Neural cell (in vitro differentiated cells): ENCODE results near the gene PLBD2. TPM values are rescaled to one million over a fixed set of nuclear protein-coding genes. Genes with fewer than 3 reads are reported as not detected.

ENCODE experiments used
- H2AFZ ChIP-seq: fragments of 200-600, 300-800 bp; sonication (generic), shearing (Covaris generic); 2 replicates; pipeline ENCODE4 v1.6.0; 2014; ENCODE audit warnings: low read depth, mild to moderate bottlenecking, antibody characterized with exemption, low read length, moderate library complexity
- H3F3A ChIP-seq: fragments of 200-600 bp; shearing (Covaris generic); 2 replicates; pipeline ENCODE4 v1.6.1; 2016; ENCODE audit warnings: mild to moderate bottlenecking, moderate library complexity, mixed read lengths, antibody characterized with exemption, low read length; ENCODE audit not compliant: insufficient read depth, poor library complexity, severe bottlenecking
- H3K27ac ChIP-seq: fragments of 200-600, 300-800 bp; sonication (generic), shearing (Covaris generic); 2 replicates; pipeline ENCODE4 v1.5.1; 2014; ENCODE audit warnings: mild to moderate bottlenecking, low read length, moderate library complexity
- H3K27me3 ChIP-seq: fragments of 300-800, 200-600 bp; sonication (generic), shearing (Covaris generic); 2 replicates; pipeline ENCODE4 v1.6.0; 2014; ENCODE audit warnings: mild to moderate bottlenecking, low read depth, low read length, moderate library complexity; ENCODE audit not compliant: insufficient read depth
- H3K36me3 ChIP-seq: fragments of 300-800, 200-600 bp; sonication (generic), shearing (Covaris generic); 2 replicates; pipeline ENCODE4 v1.5.1; 2014; ENCODE audit warnings: mild to moderate bottlenecking, antibody characterized with exemption, low read length, moderate library complexity; ENCODE audit not compliant: insufficient read depth
- H3K4me2 ChIP-seq: fragments of 300-800, 200-600 bp; sonication (generic), shearing (Covaris generic); 2 replicates; pipeline ENCODE4 v1.6.0; 2014; ENCODE audit warnings: mild to moderate bottlenecking, low read length
- H3K4me3 ChIP-seq: fragments of 300-800, 200-600 bp; sonication (generic), shearing (Covaris generic); 2 replicates; pipeline ENCODE4 v1.5.1; 2014; ENCODE audit warnings: mild to moderate bottlenecking, low read length, moderate library complexity
- H3K79me2 ChIP-seq: fragments of 200-600 bp; shearing (Covaris generic); replicated peaks from 2 replicates; pipeline ENCODE4 v1.6.0; 2014; ENCODE audit warnings: mild to moderate bottlenecking, low read length, moderate library complexity; ENCODE audit not compliant: insufficient read depth
- H3K9ac ChIP-seq: fragments of 300-800, 200-600 bp; sonication (generic), shearing (Covaris generic); 2 replicates; pipeline ENCODE4 v1.6.1; 2016; ENCODE audit warnings: mild to moderate bottlenecking, low read length, mixed read lengths
- H3K9me2 ChIP-seq: fragments of 200-600 bp; shearing (Covaris generic); 2 replicates; pipeline ENCODE4 v1.6.1; 2016; ENCODE audit warnings: mild to moderate bottlenecking, low read length, mixed read lengths; ENCODE audit not compliant: insufficient read depth
- H3K9me3 ChIP-seq: fragments of 200-600, 300-800 bp; sonication (generic), shearing (Covaris generic); 2 replicates; pipeline ENCODE4 v1.6.1; 2016; ENCODE audit warnings: mild to moderate bottlenecking, mixed run types, low read length, moderate library complexity, mixed read lengths
- H4K20me1 ChIP-seq: fragments of 200-600 bp; shearing (Covaris generic); 2 replicates; pipeline ENCODE4 v1.6.1; 2016; ENCODE audit warnings: mild to moderate bottlenecking, mixed run types; ENCODE audit not compliant: insufficient read depth
- EP300 ChIP-seq: fragments of 450-650 bp; conservative IDR thresholded peaks from 2 replicates; pipeline ENCODE4 v1.6.1; 2014; ENCODE audit warnings: antibody characterized with exemption, mild to moderate bottlenecking, moderate library complexity; ENCODE audit not compliant: poor library complexity, severe bottlenecking
- EZH2 ChIP-seq: fragments of 200-600, 300-800 bp; shearing (Covaris generic), sonication (generic); IDR thresholded peaks from 2 replicates; pipeline ENCODE4 v1.6.1; 2014; ENCODE audit warnings: antibody characterized with exemption, low read length, borderline replicate concordance, mild to moderate bottlenecking; ENCODE audit not compliant: insufficient read depth, poor library complexity, severe bottlenecking
- MXI1 ChIP-seq: fragments of 450-650 bp; conservative IDR thresholded peaks from 2 replicates; pipeline ENCODE4 v1.6.1; 2014; ENCODE audit warnings: antibody characterized with exemption, mild to moderate bottlenecking; ENCODE audit not compliant: poor library complexity, severe bottlenecking
- POLR2AphosphoS5 ChIP-seq: IDR thresholded peaks from 2 replicates; pipeline ENCODE4 v1.6.1; 2012
- RAD21 ChIP-seq: fragments of 450-650 bp; conservative IDR thresholded peaks from 2 replicates; pipeline ENCODE4 v1.6.1; 2014; ENCODE audit warnings: antibody characterized with exemption, mild to moderate bottlenecking, moderate library complexity
- SMC3 ChIP-seq: fragments of 450-650 bp; conservative IDR thresholded peaks from 2 replicates; pipeline ENCODE4 v1.6.1; 2014; ENCODE audit warnings: antibody characterized with exemption, mild to moderate bottlenecking, moderate library complexity; ENCODE audit not compliant: poor library complexity
- TAF1 ChIP-seq: IDR thresholded peaks from 2 replicates; pipeline ENCODE4 v1.6.1; 2012; ENCODE audit warnings: low read depth
- polyA plus RNA-seq: library from polyadenylated mRNA; depleted of rRNA; stranded (reverse); fragments of >200 nt; gene quantifications from 2 replicates; pipeline ENCODE4 v1.2.3, GENCODE V29; 2014
- TF ChIP-seq, protein P1 (sequence below): fragments of 450-650 bp; IDR thresholded peaks from 2 replicates; pipeline ENCODE4 v1.5.1; 2014; ENCODE audit warnings: antibody characterized with exemption, mild to moderate bottlenecking, moderate library complexity; ENCODE audit not compliant: poor library complexity, severe bottlenecking
- TF ChIP-seq, protein P2 (sequence below): IDR thresholded peaks from 2 replicates; pipeline ENCODE4 v1.6.1; 2012; ENCODE audit warnings: borderline replicate concordance

Gene PLBD2
- polyA plus RNA-seq, 1 donor from 2014 or later, result 4.8 TPM

DNA sequence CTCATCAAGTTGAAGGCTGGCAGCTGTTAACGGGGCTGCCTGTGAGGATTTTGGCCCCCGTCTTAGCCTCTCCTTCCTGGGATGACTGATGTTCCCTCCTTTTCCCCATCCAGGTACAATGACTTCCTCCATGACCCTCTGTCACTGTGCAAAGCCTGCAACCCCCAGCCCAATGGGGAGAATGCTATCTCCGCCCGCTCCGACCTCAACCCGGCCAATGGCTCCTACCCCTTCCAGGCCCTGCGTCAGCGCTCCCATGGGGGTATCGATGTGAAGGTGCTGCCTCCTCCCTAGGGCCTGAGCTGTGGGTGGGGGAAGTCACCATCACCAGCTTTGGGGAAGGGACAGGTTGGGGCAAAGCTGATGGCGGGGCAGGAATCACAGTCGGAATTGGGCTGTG is 29.2 kb downstream of the PLBD2 start:
- Histone ChIP-seq H3K9me3 (no peaks in the 10 kb centered on the region), H2AFZ (no peak overlapping the region), H3K36me3 (no peaks in the 10 kb centered on the region), H3K9ac (no peak overlapping the region), H3K4me2 (no peak overlapping the region), H3K27ac (no peak overlapping the region), H3K79me2 (no peaks in the 10 kb centered on the region), H3K27me3 (no peaks in the 10 kb centered on the region), H4K20me1 (no peaks in the 10 kb centered on the region), H3F3A (no peaks in the 10 kb centered on the region), H3K9me2 (no peaks in the 10 kb centered on the region), H3K4me3 (no peak overlapping the region)
- TF ChIP-seq EP300 (no peak), POLR2AphosphoS5 (no peak), RAD21 (no peak), MXI1 (no peak), EZH2 (no peak), SMC3 (no peak), TAF1 (no peak)
- TF ChIP-seq, protein P1, sequence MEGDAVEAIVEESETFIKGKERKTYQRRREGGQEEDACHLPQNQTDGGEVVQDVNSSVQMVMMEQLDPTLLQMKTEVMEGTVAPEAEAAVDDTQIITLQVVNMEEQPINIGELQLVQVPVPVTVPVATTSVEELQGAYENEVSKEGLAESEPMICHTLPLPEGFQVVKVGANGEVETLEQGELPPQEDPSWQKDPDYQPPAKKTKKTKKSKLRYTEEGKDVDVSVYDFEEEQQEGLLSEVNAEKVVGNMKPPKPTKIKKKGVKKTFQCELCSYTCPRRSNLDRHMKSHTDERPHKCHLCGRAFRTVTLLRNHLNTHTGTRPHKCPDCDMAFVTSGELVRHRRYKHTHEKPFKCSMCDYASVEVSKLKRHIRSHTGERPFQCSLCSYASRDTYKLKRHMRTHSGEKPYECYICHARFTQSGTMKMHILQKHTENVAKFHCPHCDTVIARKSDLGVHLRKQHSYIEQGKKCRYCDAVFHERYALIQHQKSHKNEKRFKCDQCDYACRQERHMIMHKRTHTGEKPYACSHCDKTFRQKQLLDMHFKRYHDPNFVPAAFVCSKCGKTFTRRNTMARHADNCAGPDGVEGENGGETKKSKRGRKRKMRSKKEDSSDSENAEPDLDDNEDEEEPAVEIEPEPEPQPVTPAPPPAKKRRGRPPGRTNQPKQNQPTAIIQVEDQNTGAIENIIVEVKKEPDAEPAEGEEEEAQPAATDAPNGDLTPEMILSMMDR, result no peak
- TF ChIP-seq, protein P2, sequence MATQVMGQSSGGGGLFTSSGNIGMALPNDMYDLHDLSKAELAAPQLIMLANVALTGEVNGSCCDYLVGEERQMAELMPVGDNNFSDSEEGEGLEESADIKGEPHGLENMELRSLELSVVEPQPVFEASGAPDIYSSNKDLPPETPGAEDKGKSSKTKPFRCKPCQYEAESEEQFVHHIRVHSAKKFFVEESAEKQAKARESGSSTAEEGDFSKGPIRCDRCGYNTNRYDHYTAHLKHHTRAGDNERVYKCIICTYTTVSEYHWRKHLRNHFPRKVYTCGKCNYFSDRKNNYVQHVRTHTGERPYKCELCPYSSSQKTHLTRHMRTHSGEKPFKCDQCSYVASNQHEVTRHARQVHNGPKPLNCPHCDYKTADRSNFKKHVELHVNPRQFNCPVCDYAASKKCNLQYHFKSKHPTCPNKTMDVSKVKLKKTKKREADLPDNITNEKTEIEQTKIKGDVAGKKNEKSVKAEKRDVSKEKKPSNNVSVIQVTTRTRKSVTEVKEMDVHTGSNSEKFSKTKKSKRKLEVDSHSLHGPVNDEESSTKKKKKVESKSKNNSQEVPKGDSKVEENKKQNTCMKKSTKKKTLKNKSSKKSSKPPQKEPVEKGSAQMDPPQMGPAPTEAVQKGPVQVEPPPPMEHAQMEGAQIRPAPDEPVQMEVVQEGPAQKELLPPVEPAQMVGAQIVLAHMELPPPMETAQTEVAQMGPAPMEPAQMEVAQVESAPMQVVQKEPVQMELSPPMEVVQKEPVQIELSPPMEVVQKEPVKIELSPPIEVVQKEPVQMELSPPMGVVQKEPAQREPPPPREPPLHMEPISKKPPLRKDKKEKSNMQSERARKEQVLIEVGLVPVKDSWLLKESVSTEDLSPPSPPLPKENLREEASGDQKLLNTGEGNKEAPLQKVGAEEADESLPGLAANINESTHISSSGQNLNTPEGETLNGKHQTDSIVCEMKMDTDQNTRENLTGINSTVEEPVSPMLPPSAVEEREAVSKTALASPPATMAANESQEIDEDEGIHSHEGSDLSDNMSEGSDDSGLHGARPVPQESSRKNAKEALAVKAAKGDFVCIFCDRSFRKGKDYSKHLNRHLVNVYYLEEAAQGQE, result no peak

DNA sequence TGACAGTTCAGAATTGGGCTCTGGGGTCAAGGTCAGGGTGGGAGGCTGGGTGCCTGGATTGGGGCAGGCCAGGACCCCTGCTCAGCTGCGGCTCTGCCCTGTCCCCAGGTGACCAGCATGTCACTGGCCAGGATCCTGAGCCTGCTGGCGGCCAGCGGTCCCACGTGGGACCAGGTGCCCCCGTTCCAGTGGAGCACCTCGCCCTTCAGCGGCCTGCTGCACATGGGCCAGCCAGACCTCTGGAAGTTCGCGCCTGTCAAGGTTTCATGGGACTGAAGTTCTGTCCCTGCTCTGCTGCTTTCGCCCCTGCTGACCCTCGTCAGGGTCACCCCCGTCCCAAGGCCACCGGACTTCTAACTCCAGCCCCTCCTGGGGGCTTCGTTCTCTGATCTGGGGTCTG is 30.0 kb downstream of the PLBD2 start:
- Histone ChIP-seq H3K27ac (no peak overlapping the region), H3K4me3 (no peak overlapping the region), H3K4me2 (no peak overlapping the region), H2AFZ (no peak overlapping the region), H4K20me1 (no peaks in the 10 kb centered on the region), H3K9me3 (no peaks in the 10 kb centered on the region), H3K79me2 (no peaks in the 10 kb centered on the region), H3K27me3 (no peaks in the 10 kb centered on the region), H3K9ac (no peak overlapping the region), H3K9me2 (no peaks in the 10 kb centered on the region), H3F3A (no peaks in the 10 kb centered on the region), H3K36me3 (no peaks in the 10 kb centered on the region)
- TF ChIP-seq RAD21 (no peak), SMC3 (no peak), EP300 (no peak), EZH2 (no peak), POLR2AphosphoS5 (no peak), MXI1 (no peak), TAF1 (no peak)
- TF ChIP-seq, protein P2, result no peak
- TF ChIP-seq, protein P1, result no peak
